22Rv1 (cell line): Measurements from ENCODE around the gene SESTD1.

ENCODE experiments used
- ZFX ChIP-seq: fragments of 450-650 bp; IDR thresholded peaks from 2 replicates; pipeline ENCODE4 v1.6.1; 2017; ENCODE audit warnings: antibody characterized with exemption, borderline replicate concordance
- TF ChIP-seq, protein P1 (sequence below): fragments of 450-650 bp; IDR thresholded peaks from 2 replicates; pipeline ENCODE4 v1.5.1; 2017; ENCODE audit warnings: mild to moderate bottlenecking

DNA sequence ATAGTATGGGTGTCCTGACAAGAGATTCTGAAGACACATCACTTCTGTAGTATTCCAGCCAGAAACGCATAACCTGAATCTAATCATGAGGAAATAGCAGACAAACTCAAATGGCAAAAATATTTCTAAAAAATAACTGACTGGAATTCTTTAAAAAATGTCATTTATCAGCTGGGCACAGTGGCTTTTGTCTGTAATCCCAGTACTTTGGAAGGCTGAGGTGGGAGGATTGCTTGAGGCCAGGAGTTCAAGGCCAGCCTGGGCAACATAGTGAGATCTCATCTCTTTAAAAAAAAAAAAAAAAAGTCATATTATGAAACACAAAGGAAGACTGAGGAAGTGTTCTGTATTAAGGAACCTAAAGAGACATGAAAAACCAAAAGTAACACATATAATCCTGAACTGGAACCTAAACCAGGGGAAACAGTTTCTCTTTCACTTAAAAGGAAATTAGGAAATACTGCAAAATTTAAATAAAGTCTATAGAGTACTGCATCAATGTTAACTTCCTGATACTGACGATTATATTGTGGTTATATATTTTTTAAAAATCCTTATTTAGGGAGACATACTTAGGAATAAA, 29.9 kb downstream of the SESTD1 start:
- TF ChIP-seq ZFX: no peak
- TF ChIP-seq, protein P1, sequence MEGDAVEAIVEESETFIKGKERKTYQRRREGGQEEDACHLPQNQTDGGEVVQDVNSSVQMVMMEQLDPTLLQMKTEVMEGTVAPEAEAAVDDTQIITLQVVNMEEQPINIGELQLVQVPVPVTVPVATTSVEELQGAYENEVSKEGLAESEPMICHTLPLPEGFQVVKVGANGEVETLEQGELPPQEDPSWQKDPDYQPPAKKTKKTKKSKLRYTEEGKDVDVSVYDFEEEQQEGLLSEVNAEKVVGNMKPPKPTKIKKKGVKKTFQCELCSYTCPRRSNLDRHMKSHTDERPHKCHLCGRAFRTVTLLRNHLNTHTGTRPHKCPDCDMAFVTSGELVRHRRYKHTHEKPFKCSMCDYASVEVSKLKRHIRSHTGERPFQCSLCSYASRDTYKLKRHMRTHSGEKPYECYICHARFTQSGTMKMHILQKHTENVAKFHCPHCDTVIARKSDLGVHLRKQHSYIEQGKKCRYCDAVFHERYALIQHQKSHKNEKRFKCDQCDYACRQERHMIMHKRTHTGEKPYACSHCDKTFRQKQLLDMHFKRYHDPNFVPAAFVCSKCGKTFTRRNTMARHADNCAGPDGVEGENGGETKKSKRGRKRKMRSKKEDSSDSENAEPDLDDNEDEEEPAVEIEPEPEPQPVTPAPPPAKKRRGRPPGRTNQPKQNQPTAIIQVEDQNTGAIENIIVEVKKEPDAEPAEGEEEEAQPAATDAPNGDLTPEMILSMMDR: no peak
